Sigmoid colon (tissue), 7 donors: ENCODE results near the gene SPATA13. TPM values are rescaled to one million over a fixed set of nuclear protein-coding genes. Genes with fewer than 3 reads are reported as not detected.

ENCODE experiments used
- DNase-seq: peaks from one replicate; pipeline ENCODE4 v3.0.0-alpha.2; 2019
- H3K27ac ChIP-seq, 4 donors: fragments of 200-600 bp; sonication (generic); one replicate each; pipeline ENCODE4 v1.5.1; 2016 to 2019; ENCODE audit warnings: mild to moderate bottlenecking in 1 of 4
- H3K27me3 ChIP-seq, 3 donors: fragments of 200-600 bp; sonication (generic); one replicate each; pipeline ENCODE4 v1.5.1; 2019; ENCODE audit warnings: mild to moderate bottlenecking in 1 of 3
- H3K36me3 ChIP-seq, 4 donors: fragments of 200-600 bp; sonication (generic); one replicate each; pipeline ENCODE4 v1.5.1; 2016 to 2019
- H3K4me1 ChIP-seq, 4 donors: fragments of 200-600 bp; sonication (generic); one replicate each; pipeline ENCODE4 v1.5.1; 2017 to 2019
- H3K4me3 ChIP-seq, 4 donors: fragments of 200-600 bp; sonication (generic); one replicate each; pipeline ENCODE4 v1.5.1; 2017 to 2019; ENCODE audit warnings: mild to moderate bottlenecking in 2 of 4, moderate library complexity in 1 of 4
- H3K9me3 ChIP-seq, 4 donors: fragments of 200-600 bp in 3 of 4; sonication (generic) in 3 of 4; one replicate each; pipeline versions ENCODE4 v1.5.1 to v1.6.1; 2013 to 2019
- CTCF ChIP-seq, 4 experiments: fragments of 450-650 bp in 3 of 4; fragments of 200-600 bp in 1 of 4; IDR thresholded peaks; one replicate each; pipeline ENCODE4 v1.5.1; 2016 to 2019; ENCODE audit warnings: antibody characterized with exemption in 4 of 4, mild to moderate bottlenecking in 3 of 4, moderate library complexity in 2 of 4
- EP300 ChIP-seq, 4 donors: sonication (generic); formaldehyde crosslinking; IDR thresholded peaks; one replicate each; pipeline ENCODE4 v1.6.1; 2017; ENCODE audit warnings: antibody characterized with exemption in 4 of 4
- POLR2A ChIP-seq, 2 donors: fragments of 450-650 bp; IDR thresholded peaks; one replicate each; pipeline ENCODE4 v1.6.1; 2016; ENCODE audit warnings: antibody characterized with exemption in 2 of 2, mild to moderate bottlenecking in 2 of 2, moderate library complexity in 2 of 2
- POLR2AphosphoS5 ChIP-seq, 4 donors: sonication (generic); formaldehyde crosslinking; IDR thresholded peaks; one replicate each; pipeline ENCODE4 v1.6.1; 2017; ENCODE audit warnings: antibody characterized with exemption in 4 of 4
- WGBS, 2 donors: extraction: QIAGEN DNeasy Blood & Tissue Kit; methylation state at CpG; one replicate each; pipeline ENCODE4 v1.1.7; 2013; 5-methylcytosine and 5-hydroxymethylcytosine counted together
- intact Hi-C: fragments of 100-400 bp; cut with DNase I; formaldehyde crosslinking; loops from one replicate; pipeline ENCODE4 v1.15.1; 2023
- polyA plus RNA-seq, 3 donors: library from polyadenylated mRNA; stranded (reverse); fragments of 200-250 nt; gene quantifications; one replicate each; pipeline ENCODE4 v1.2.3, GENCODE V29; 2013
- total RNA-seq, 4 donors: library from RNA; depleted of rRNA; stranded (reverse); fragments of >200 nt; gene quantifications; one replicate each; pipeline ENCODE4 v1.1.0, GENCODE V29; 2016
- donor health status: healthy with polysubstance abuse.
- donor health status: Bipolar disorder and iron deficiency.
- donor health status: healthy.

SPATA13 gene
- total and polyA plus RNA-seq, 7 donors, result 15.6 to 29.4 (median 18.1) TPM

GRCh38 chr13:24166561-24166960, 6.0 kb downstream of the SPATA13 start:
- no peaks in the 10 kb centered on the region for H3K36me3 ChIP-seq
- TF ChIP-seq EP300 (IDR thresholded peaks at IDR 0.05), result no peak
- TF ChIP-seq POLR2A (IDR thresholded peaks at IDR 0.05), result no peak
- TF ChIP-seq POLR2AphosphoS5 (IDR thresholded peaks at IDR 0.05), result no peak
- no peak for TF ChIP-seq CTCF (IDR thresholded peaks at IDR 0.05)
- H3K4me1 ChIP-seq, result peaks cover 0 to 39% (median 25%) of the 10 kb centered on the region in 4 donors
- H3K27me3 ChIP-seq, result no peaks in the 10 kb centered on the region
- no peak for DNase-seq
- H3K27ac ChIP-seq, result no peak overlapping the region
- WGBS, 2 donors, result 59 to 81% methylated on average over 2 of the region's 2 CpGs
- H3K9me3 ChIP-seq, result no peaks in the 10 kb centered on the region
- intact Hi-C loops, result no loop called here
- no peak overlapping the region for H3K4me3 ChIP-seq

DNA sequence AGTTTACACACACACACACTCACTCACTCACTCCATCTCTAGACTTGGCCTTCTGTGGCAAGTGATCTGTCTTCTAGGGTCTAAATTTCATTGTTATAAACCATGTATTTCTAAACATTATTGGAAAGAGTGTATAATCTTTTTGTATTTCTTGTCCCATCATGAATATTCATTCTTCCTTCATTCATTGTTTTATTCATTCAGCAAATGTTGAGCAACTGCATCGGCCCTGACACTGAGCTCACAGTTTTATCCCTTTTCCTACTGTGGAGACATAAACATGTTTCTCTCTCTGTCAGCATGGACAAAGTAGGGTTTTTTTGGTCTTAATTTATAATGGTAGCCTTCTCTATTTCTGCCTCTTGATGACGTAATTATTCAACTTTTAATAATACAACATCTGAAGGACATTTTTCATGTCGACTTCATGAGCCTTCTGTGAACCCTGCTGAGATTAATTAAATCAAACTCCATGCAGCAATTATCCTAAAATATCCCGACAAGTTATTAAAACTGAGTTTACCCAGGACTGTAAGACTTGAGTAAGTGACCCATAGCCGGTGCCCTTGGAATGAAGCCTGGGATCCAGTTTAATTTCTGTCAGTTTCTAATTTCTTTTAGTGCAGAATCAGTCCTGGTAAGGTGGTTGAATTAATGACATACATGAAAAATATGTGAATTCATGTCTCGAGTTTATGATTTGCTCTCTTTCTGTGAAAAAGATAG, 7.3 kb downstream of the SPATA13 start:
- H3K9me3 ChIP-seq, result no peaks in the 10 kb centered on the region
- H3K27me3 ChIP-seq, result no peaks in the 10 kb centered on the region
- no peak for DNase-seq
- TF ChIP-seq POLR2AphosphoS5 (IDR thresholded peaks at IDR 0.05) (no peak), EP300 (IDR thresholded peaks at IDR 0.05) (no peak), CTCF (IDR thresholded peaks at IDR 0.05) (no peak), POLR2A (IDR thresholded peaks at IDR 0.05) (no peak)
- H3K4me1 ChIP-seq, result peaks cover 0 to 26% (median 12%) of the 10 kb centered on the region in 4 donors
- H3K4me3 ChIP-seq, result no peak overlapping the region
- intact Hi-C loops, result no loop called here
- no peaks in the 10 kb centered on the region for H3K36me3 ChIP-seq
- peak overlapping the region in 3 of 4 donors; percentile 14 to 58 (median 53) for H3K27ac ChIP-seq
- whole genome bisulfite sequencing, 2 donors, result 66 to 75% methylated on average over 6 of the region's 6 CpGs

DNA sequence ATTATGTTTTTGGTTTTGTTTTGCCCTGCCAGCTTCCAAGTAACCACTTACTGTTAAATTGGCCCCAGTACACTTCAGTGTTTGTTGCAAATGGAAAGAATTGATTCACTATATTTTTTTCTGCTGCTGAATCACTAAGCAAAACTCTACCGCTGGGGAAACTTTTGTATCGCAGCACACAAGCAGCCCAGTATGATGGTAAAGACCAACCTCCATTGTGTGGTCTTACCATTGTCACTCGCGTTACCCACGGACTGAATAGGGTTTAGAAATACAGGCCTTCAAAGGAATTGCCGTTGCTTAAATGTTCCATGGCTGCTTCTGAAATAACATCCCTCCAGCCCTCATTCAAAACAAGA, 7.9 kb downstream of the SPATA13 start:
- Histone ChIP-seq H3K27ac (peak overlapping the region in 3 of 4 donors; percentile 14 to 58 (median 53)), H3K27me3 (no peaks in the 10 kb centered on the region), H3K36me3 (no peaks in the 10 kb centered on the region), H3K9me3 (no peaks in the 10 kb centered on the region), H3K4me3 (no peak overlapping the region), H3K4me1 (peaks cover 0 to 20% (median 9%) of the 10 kb centered on the region in 4 donors)
- DNase-seq, result no peak
- intact Hi-C loops, result no loop called here
- no peak for TF ChIP-seq EP300 (IDR thresholded peaks at IDR 0.05)
- TF ChIP-seq POLR2A (IDR thresholded peaks at IDR 0.05), result no peak
- TF ChIP-seq POLR2AphosphoS5 (IDR thresholded peaks at IDR 0.05), result peak in 1 of 4 donors; percentile 4
- TF ChIP-seq CTCF (IDR thresholded peaks at IDR 0.05), result no peak
- 70 to 79% methylated on average over 6 of the region's 6 CpGs for WGBS, 2 donors

- Histone ChIP-seq H3K36me3 (no peaks in the 10 kb centered on the region), H3K4me3 (no peak overlapping the region), H3K4me1 (peaks cover 0 to 22% (median 7%) of the 10 kb centered on the region in 4 donors), H3K27ac (peak overlapping the region in 2 of 4 donors; percentile 53 to 58), H3K27me3 (no peaks in the 10 kb centered on the region), H3K9me3 (no peaks in the 10 kb centered on the region)
- TF ChIP-seq POLR2A (IDR thresholded peaks at IDR 0.05) (no peak), CTCF (IDR thresholded peaks at IDR 0.05) (no peak), POLR2AphosphoS5 (IDR thresholded peaks at IDR 0.05) (no peak), EP300 (IDR thresholded peaks at IDR 0.05) (no peak)
- 75 to 85% methylated on average over 5 of the region's 5 CpGs for WGBS, 2 donors
- intact Hi-C loops, result no loop called here
- DNase-seq, result no peak
Measured at GRCh38 chr13:24168979-24169378, 8.5 kb downstream of the SPATA13 start.
